Tibial nerve (tissue), 4 donors: ENCODE data around the gene DRAM1.

Experiments used
- EP300 ChIP-seq, 2 donors: sonication (generic); formaldehyde crosslinking; IDR thresholded peaks; one replicate each; pipeline ENCODE4 v1.6.1; 2017; ENCODE audit warnings: antibody characterized with exemption in 2 of 2, mild to moderate bottlenecking in 1 of 2
- POLR2A ChIP-seq, 2 donors: fragments of 450-650 bp; IDR thresholded peaks; one replicate each; pipeline ENCODE4 v1.6.1; 2017; ENCODE audit warnings: antibody characterized with exemption in 2 of 2, mild to moderate bottlenecking in 2 of 2, moderate library complexity in 2 of 2
- TF ChIP-seq, protein P1 (sequence below), 5 experiments: fragments of 200-600 bp in 3 of 5; fragments of 450-650 bp in 2 of 5; sonication (generic) in 3 of 5; IDR thresholded peaks; one replicate each; pipeline ENCODE4 v1.5.1; 2016 to 2019; ENCODE audit warnings: antibody characterized with exemption in 5 of 5, mild to moderate bottlenecking in 3 of 5, moderate library complexity in 2 of 5

- TF ChIP-seq EP300 (IDR thresholded peaks at IDR 0.05): no peak
- TF ChIP-seq, protein P1, sequence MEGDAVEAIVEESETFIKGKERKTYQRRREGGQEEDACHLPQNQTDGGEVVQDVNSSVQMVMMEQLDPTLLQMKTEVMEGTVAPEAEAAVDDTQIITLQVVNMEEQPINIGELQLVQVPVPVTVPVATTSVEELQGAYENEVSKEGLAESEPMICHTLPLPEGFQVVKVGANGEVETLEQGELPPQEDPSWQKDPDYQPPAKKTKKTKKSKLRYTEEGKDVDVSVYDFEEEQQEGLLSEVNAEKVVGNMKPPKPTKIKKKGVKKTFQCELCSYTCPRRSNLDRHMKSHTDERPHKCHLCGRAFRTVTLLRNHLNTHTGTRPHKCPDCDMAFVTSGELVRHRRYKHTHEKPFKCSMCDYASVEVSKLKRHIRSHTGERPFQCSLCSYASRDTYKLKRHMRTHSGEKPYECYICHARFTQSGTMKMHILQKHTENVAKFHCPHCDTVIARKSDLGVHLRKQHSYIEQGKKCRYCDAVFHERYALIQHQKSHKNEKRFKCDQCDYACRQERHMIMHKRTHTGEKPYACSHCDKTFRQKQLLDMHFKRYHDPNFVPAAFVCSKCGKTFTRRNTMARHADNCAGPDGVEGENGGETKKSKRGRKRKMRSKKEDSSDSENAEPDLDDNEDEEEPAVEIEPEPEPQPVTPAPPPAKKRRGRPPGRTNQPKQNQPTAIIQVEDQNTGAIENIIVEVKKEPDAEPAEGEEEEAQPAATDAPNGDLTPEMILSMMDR (IDR thresholded peaks at IDR 0.05): no peak
- TF ChIP-seq POLR2A (IDR thresholded peaks at IDR 0.05): no peak
These were observed 6.5 kb upstream of the DRAM1 start for GRCh38 chr12:101870925-101871324.
